Body of pancreas (tissue), 4 donors: ENCODE measurements around the gene CCDC57. TPM values are rescaled to one million over a fixed set of nuclear protein-coding genes. Genes with fewer than 3 reads are reported as not detected.

Experiments used
- ATAC-seq: fragments of 150-250 bp; one replicate; pipeline ENCODE4 v1.9.1; 2016
- DNase-seq, 4 donors: peaks; one replicate each; pipeline ENCODE4 v3.0.0-alpha.2; 2019
- H3K27ac ChIP-seq, 4 donors: fragments of 200-600 bp; sonication (generic); 1 replicate in 3 of 4; 2 replicates in 1 of 4; pipeline versions ENCODE4 v1.5.1 to v1.6.1; 2016 to 2019; ENCODE audit warnings: mild to moderate bottlenecking in 1 of 4, mixed read lengths in 1 of 4, moderate library complexity in 1 of 4
- H3K27me3 ChIP-seq, 2 donors: fragments of 200-600 bp; sonication (generic); one replicate each; pipeline ENCODE4 v1.6.0; 2016; ENCODE audit warnings: mild to moderate bottlenecking in 1 of 2
- H3K36me3 ChIP-seq, 2 donors: fragments of 200-600 bp; sonication (generic); replicated peaks in 1 of 2; 2 replicates each; pipeline ENCODE4 v1.5.1; 2016; ENCODE audit warnings: low read depth in 2 of 2; ENCODE audit not compliant: insufficient read depth in 1 of 2
- H3K4me1 ChIP-seq: fragments of 200-600 bp; sonication (generic); one replicate; pipeline ENCODE4 v1.6.0; 2016
- H3K4me3 ChIP-seq, 2 donors: fragments of 200-600 bp; sonication (generic); 1 replicate in 1 of 2; 2 replicates in 1 of 2; pipeline ENCODE4 v1.5.1; 2016 to 2019
- H3K9me3 ChIP-seq, 3 donors: fragments of 200-600 bp; sonication (generic); 1 replicate in 2 of 3; 2 replicates in 1 of 3; pipeline ENCODE4 v1.5.1; 2016
- POLR2A ChIP-seq, 3 donors: fragments of 450-650 bp; IDR thresholded peaks; one replicate each; pipeline ENCODE4 v1.6.1; 2016; ENCODE audit warnings: antibody characterized with exemption in 3 of 3, mild to moderate bottlenecking in 2 of 3
- WGBS, 2 donors: methylation state at CpG; one replicate each; pipeline ENCODE4 v1.1.5; 2017; 5-methylcytosine and 5-hydroxymethylcytosine counted together
- intact Hi-C: fragments of 100-400 bp; cut with DNase I; formaldehyde crosslinking; loops from one replicate; pipeline ENCODE4 v1.15.1; 2023
- total RNA-seq, 2 donors: library from RNA; depleted of rRNA; stranded (reverse); fragments of >200 nt; gene quantifications; one replicate each; pipeline ENCODE4 v1.1.0, GENCODE V29; 2016
- TF ChIP-seq, protein P1 (sequence below), 7 experiments: fragments of 450-650 bp in 4 of 7; fragments of 200-600 bp in 3 of 7; sonication (generic) in 3 of 7; IDR thresholded peaks; one replicate each; pipeline ENCODE4 v1.5.1; 2016 to 2019; ENCODE audit warnings: antibody characterized with exemption in 7 of 7

The CCDC57 gene
- total RNA-seq, 2 donors from 2014 or later = 24.1 to 60.3 TPM

DNA sequence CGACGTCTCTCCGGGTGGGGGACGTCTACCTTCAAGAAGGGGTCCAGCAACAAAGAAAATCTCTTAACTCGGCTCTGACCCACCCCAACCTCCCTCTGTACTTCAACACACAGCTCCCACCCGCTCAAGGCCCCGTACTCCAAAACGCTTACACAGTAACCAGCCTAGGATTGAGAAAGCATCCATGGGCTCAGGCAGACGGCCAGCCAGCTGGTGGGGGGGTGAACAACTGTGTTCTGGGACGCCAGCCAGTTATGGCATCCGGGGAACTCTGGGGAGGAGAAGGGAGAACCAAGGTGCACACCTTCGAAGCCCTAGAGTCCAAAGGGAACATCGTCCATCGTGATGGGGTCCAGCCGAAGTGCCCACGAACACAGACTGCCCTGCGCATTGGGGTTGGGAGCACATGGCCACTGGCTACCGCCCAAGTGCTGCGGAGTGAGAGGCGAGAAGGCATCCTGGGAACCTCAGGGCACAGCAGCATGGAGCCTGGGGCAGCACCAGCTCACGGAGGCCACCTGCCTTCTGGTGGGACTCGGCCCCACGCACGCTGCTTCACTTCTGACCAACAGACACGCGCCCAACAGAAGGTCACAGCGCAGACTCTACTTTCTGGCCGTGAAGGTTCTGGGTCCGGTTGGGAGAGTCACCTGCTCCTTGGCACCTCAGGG lies 30.5 kb upstream of the CCDC57 start:
- peak; percentile 76 for ATAC-seq

DNA sequence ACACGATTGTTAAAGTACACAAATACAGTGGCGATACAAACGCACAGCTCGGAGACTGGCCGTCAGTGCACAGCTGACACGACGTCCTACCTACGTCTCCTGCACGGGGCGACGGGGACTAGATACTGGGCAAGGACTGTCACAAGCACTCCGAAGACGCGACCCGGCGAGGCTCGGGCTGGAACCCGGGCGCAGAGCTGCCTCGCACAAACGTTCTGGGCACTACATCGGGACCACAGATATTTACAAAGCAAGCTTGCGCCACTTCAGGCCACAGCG lies 30.0 kb upstream of the CCDC57 start:
- no peak overlapping the region for H3K4me3 ChIP-seq
- H3K4me1 ChIP-seq = peaks cover 54% of the 10 kb centered on the region
- intact Hi-C loops = no loop called here
- WGBS, 2 donors = 44 to 47% methylated on average over 14 to 24 of the region's 24 CpGs
- no peak for ATAC-seq
- no peaks in the 10 kb centered on the region for H3K27me3 ChIP-seq
- DNase-seq = no peak
- H3K36me3 ChIP-seq = peaks cover 9 to 34% of the 10 kb centered on the region in 2 donors
- H3K9me3 ChIP-seq = no peaks in the 10 kb centered on the region
- peak overlapping the region; percentile 52 to 74 (median 62) for H3K27ac ChIP-seq
- TF ChIP-seq POLR2A (IDR thresholded peaks at IDR 0.05) = no peak
- TF ChIP-seq, protein P1, sequence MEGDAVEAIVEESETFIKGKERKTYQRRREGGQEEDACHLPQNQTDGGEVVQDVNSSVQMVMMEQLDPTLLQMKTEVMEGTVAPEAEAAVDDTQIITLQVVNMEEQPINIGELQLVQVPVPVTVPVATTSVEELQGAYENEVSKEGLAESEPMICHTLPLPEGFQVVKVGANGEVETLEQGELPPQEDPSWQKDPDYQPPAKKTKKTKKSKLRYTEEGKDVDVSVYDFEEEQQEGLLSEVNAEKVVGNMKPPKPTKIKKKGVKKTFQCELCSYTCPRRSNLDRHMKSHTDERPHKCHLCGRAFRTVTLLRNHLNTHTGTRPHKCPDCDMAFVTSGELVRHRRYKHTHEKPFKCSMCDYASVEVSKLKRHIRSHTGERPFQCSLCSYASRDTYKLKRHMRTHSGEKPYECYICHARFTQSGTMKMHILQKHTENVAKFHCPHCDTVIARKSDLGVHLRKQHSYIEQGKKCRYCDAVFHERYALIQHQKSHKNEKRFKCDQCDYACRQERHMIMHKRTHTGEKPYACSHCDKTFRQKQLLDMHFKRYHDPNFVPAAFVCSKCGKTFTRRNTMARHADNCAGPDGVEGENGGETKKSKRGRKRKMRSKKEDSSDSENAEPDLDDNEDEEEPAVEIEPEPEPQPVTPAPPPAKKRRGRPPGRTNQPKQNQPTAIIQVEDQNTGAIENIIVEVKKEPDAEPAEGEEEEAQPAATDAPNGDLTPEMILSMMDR (IDR thresholded peaks at IDR 0.05) = no peak

More for the DNA sequence above, 30.5 kb upstream of the CCDC57 start:
- DNase-seq = peak; percentile 86 to 93 (median 90)
- intact Hi-C loops = no loop called here
- H3K27ac ChIP-seq = peak overlapping the region; percentile 52 to 74 (median 62)
- no peaks in the 10 kb centered on the region for H3K27me3 ChIP-seq
- peaks cover 12 to 34% of the 10 kb centered on the region in 2 donors for H3K36me3 ChIP-seq
- TF ChIP-seq POLR2A (IDR thresholded peaks at IDR 0.05) = no peak
- TF ChIP-seq, protein P1 (IDR thresholded peaks at IDR 0.05) = no peak
- peaks cover 54% of the 10 kb centered on the region for H3K4me1 ChIP-seq
- WGBS, 2 donors = 18 to 47% methylated on average over 9 to 29 of the region's 29 CpGs
- no peaks in the 10 kb centered on the region for H3K9me3 ChIP-seq
- no peak overlapping the region for H3K4me3 ChIP-seq

DNA sequence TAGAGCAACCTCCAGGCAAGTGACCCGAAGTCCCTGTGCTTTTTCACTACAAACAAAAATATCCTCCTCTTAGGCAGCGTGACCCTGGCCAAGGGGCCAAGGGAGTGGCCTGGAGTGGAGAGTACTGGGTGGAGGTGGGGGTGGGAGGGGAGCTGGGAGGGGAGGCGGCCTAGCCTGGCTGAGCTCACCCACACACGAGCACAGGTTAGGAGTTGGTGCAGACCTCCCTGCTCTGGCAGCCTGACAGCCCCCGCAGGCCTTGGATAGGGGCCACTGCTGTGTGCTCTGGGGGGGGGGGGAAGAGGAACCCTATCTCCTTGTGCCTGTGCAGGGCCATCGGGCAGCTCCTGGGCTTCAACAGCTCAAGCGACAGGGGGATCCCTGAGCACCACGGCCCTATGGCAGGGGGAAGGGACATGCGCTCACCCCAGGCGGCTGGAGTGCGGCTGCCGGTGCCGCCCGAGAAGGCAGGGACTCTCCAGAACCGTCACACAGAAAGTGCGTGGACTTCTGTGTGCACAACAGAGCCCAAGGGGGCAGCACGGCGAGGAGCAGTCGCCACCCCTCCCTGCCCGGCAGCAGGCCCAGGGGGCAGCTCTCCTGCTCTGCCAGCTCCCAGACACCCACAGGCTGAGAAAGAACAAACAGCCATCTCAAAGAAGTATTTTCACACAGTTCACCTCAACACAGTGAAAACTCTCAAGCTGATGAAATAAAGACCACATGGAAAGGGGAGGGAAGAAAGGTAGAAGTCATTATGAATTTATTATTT lies 29.5 kb upstream of the CCDC57 start:
- intact Hi-C loops = no loop called here
- Histone ChIP-seq H3K9me3 (no peaks in the 10 kb centered on the region), H3K4me1 (peaks cover 49% of the 10 kb centered on the region), H3K4me3 (no peak overlapping the region), H3K27me3 (no peaks in the 10 kb centered on the region), H3K36me3 (peaks cover 9 to 32% of the 10 kb centered on the region in 2 donors), H3K27ac (peak overlapping the region; percentile 52 to 74 (median 62))
- 21 to 32% methylated on average over 5 to 20 of the region's 20 CpGs for WGBS, 2 donors
- TF ChIP-seq POLR2A (IDR thresholded peaks at IDR 0.05) = no peak
- TF ChIP-seq, protein P1 (IDR thresholded peaks at IDR 0.05) = no peak
- DNase-seq = peak in 1 of 4 donors; percentile 56
- peak; percentile 9 for ATAC-seq

DNA sequence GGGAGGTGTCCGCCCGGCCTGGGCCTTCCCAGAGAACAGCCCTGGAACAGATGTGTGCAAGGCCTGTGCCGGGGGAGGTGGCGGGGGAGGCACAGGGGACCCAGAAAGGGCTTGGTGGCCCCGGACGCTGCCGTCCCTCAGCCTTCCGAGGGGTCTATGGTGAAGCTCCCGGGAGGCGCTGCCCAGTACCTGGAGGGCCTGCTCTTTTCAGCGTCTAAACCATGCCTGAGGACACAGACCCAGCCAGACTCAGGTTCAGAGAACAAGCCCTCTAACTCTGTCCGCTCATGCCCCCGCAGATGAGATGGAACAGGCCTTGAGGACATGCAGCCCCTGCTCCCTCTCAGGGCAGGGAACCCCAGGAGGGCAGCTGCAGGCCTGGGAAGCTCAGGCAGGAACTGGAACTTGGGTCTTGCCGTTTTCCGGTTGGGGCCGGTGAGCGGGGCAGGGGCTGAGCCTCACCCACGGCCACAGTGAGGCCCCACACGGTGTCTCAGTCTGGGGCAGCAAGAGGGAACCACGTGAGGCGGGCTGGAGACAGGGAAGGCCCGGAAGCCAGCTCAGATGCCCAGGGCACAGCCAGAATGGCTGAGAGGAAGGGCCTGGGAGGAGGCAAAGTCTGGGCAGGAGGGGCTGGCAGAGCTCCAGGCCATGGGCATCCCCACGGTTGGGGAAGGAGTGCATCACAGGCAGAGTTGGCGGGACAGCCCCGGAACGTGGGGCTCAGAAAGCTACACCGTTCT lies 28.7 kb upstream of the CCDC57 start:
- no peaks in the 10 kb centered on the region for H3K9me3 ChIP-seq
- H3K4me1 ChIP-seq = peaks cover 51% of the 10 kb centered on the region
- TF ChIP-seq POLR2A (IDR thresholded peaks at IDR 0.05) = no peak
- TF ChIP-seq, protein P1 (IDR thresholded peaks at IDR 0.05) = no peak
- H3K27ac ChIP-seq = peak overlapping the region; percentile 52 to 74 (median 62)
- ATAC-seq = peak; percentile 27
- H3K36me3 ChIP-seq = peaks cover 9 to 28% of the 10 kb centered on the region in 2 donors
- intact Hi-C loops = no loop called here
- peak in 3 of 4 donors; percentile 62 to 81 (median 70) for DNase-seq
- no peak overlapping the region for H3K4me3 ChIP-seq
- 45 to 70% methylated on average over 19 to 22 of the region's 27 CpGs for WGBS, 2 donors
- H3K27me3 ChIP-seq = no peaks in the 10 kb centered on the region
